NOMO-1 treated with dmso at 0.1 percent for 144 hours (cell line): ENCODE results near the gene PRR19.
"Not testable (repeated sequence)": the region's sequence is repeated elsewhere in the genome, so short reads cannot be mapped to it uniquely, and the experiment has no call there.

Experiments used
- DNase-seq: peaks from one replicate; lab custom pipeline; 2025; ENCODE audit not compliant: unreplicated experiment; lab: John Stamatoyannopoulos, UW

The PRR19 gene, protein sequence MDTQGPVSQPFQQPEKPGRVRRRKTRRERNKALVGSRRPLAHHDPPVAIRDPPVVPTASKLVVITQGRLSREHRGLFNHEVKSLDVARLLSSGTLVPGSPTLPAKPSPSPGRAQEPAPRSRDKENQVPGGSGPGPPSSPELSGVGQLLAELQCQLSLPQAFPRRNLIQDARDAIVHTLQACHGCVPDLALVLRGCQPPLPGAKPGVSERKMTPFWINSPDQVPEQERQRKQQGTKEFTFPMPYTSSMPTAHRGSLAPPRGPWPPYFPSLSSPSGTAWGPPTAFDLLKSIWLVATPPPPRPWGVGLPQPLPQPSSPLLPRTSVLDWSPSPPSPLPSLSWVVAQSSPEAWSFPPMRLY

DNA sequence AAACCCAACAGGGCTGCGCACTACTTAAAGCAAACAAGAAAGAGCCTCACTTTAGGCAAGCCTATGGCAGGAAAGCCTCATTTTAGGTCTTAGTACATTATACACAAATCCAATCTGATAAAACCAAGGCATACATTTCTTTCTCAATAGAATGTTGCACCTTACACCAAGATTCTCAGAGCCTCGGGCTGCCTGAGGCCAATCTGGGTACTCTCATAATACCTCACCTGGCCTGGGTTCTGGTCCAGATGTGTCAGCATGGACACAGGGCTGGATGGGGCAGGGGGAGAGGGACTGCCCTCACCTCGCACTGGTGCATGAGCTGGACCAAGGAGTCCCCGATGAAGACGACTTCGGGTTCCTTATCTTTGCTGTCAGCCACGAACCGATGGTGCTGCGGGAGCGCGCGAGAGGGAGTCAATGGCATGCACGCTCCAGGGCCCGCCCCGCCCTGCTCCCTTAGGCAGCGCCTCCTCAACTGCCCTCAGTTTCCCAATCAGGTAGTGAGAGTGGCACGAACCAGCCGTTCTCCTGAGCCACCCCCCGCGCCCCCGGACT is at the start of gene PRR19:
Gene PRR19 (plus strand): TSS at position 487 of the 558 bp plus-strand sequence. CDS start 7,453 bp downstream, outside the sequence.
- no peak for DNase-seq

DNA sequence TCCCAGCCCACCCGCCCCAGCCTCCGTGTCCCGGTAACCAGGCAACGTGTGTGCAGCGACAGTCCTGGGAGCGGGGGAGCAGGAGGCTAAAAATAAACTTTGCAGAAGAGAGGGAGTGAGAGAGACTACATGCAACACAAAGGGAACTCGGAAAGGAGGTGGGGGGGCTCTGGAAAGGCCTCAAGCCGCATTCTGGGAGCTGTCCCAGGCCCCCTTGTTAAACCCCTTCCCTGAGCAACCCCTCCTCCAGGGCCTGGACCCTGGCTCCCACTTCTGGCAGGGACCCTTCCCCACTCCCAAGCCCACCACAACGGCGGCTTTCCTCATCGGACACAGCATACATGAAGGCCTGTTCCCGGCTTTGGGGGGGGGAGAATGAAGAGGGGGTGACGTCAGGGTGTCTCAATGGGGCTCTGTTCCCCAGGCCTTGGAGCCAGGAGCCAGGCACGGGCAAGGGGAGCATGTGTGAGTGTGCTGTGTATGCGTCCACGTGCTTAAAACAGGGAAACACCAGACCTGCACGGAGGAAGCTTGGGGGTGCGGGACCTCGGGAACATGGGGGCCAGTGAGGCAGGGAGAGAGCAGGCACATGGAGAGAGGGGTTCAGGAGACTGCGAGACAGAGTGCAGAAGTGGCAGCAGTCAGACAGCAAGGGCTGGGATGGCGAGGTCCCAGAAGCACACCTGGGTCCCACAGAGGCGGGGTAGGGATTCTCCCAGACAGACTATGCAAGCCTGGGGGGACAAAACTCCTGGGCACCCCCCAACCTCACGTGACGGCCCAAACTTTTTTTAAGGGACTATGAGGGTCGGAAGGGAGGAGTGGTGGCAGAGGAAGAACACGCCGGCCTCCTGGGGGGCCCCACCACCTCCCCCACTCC is 49.3 kb upstream of the PRR19 start:
- no peak for DNase-seq

DNA sequence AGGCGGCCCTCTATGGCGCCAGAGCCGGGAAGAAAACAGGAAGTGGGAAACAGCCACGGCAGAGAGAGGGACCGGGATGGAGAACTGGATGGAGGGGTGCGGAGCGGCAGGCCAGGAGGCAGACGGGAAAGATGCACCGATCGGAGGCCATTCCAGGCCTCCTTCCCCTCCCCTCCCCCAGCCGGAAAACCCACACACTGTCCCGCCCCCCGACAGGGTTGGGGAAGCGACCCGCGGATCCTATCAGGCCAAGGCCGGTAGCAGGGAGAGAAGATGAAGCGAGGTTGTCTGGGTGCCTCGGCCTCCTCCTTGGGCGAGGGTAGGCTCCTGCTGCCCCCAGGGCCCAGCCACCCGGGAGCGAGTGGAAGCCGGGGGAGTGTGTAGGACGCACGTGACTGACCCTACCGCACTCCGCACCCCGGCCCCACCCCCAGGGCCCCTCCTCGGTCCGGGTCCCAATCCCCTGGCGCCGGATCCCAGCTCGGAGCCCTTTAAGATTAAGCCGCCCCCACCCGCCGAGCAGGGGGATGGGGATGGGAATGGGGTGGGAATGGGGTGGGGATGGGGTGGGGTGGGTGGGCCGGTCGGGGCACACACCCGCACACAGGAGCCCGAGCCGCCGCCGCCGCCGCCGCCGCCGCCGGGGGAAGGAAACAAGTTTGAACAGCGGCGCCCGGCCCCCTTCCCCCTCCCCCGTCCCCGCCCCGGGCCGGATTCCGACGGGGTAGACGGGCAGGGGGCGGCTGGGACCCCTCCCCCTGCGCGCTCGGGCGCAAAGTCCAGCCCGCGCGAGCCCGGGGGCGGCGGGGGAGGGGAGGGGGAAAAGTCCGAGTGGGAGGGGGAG is 48.5 kb upstream of the PRR19 start:
- DNase-seq, result peak; percentile 18

DNA sequence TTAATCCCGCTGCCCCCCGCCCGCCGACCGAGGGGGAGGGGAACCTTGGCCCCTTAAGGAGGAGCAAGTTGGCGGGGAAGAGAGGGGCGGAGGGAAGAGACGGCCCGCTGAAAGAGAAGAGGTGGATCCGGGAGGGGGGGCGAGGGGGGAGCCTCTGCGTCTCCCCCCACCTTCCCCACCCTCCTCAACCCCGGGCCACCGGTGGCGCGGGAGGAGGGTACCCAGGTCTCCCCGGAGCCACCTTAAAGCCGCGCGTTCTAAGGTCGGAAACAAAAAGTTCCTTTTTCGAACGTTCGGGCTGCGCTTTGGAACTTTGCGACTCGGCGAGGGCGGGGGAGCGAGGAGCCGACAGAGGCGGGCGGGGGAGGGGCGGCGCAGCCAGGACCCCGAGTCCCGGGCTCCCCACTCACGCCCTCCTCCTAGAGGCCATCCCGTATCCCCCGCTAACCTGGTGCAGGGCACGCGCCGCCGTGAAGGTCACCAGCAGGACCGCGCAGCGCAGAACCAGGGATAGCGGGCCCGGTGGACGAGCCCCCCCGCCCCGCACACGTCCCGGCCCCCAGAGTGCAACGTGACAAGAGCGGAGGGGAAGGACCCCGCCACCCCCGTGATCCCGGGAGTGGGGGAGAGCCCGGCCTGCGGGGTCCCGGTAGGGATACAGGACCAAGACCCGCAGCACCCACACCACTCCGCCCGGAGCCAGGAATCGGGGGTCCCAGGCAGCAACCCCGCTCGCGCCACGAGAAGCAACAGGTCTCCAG is 47.7 kb upstream of the PRR19 start:
- DNase-seq, result peak; percentile 79

DNA sequence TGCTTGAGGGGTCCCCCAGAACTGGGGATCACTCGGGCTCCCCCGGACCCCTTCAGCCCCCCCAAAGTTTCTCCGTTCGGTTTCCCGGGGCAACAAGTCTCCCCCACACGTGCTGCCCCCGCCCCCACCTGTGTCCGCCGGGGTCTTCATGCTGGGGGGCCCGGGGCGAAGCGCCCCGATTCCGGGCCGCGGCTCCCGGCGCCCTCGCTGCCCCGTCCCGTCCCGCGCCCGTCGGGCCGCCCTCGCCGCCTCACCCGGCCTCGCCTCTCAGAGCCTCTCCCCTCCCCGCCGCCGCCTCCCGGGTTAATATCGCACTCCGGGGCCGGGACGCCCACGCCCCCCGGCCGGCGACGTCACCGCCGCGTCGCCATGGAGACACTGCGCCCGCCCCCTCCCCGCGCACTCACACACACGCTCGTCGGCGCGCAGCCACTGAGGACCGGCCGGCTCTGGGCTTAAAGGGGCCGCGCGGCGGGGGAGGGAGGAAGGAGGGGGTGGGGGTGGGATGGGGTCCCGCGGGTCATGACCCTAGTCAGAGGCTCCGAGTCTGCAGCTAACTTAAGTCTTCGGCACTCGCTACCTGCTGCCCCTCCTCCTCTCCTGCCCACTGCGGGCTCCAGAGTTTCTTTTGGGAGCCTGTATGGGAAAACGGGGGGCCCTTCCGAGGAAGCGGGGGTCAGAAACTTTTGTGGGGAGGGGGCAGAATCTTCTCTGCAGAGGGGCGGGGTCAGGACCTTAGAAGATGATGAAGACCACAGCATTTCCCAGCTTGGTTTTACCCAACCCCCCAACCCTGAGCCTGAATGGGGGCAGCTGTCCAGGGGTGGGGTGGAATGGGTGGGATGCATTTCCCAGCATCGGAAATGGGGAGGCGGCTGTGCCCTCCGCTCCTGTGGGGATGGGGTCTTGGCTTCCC is 46.8 kb upstream of the PRR19 start, which contains the start of gene ERF:
Gene ERF (minus strand): TSS at position 279 of the 916 bp plus-strand sequence. CDS start 129 bp downstream, at position 150.
- DNase-seq, result peak; percentile 85

DNA sequence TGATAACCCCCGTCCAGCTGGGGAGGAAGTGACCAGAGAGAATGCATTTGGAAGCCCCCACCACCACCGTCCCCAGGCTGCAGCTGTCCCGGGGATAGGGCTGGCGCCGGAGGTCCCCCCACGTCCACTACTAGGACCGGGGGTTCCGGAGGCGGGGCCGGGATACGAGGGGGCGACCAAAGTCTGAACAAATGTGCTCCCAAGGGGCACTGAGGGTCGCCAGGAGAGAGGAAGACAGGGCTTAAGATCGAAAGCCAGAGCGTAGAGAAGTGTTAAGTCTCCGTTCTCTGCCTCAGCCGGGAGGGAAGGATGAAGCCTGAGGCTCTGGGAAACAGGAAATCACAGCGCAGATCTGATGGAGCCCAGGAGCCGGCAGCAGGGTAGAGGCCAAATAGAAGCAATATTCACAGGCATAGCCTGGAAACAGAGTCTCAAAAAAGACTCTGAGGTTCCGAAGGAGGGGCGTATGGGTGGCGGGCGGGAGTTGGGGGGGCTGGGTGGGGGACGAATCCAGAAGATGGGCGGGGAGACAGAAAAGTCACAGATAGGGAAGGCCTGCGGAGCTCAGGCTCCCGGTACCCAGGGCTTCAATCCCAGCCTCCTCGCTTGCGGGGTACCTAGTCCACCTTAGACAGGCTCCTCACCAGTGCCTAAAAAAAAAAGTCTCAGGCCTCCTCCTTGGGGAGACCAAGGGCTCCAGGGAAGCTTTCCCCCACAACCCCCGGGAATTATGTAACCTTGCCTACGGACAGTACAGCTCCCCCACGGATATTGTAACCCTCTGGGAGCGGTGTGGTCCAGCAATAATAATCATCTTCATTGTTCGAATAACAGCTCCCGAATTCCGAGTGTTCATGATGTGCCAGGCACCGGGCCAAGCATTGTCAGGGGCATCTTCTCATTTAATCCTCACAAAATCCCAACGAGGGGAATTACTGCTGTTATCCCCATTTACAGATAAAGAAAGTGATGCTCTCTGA is 45.9 kb upstream of the PRR19 start:
- no peak for DNase-seq

DNA sequence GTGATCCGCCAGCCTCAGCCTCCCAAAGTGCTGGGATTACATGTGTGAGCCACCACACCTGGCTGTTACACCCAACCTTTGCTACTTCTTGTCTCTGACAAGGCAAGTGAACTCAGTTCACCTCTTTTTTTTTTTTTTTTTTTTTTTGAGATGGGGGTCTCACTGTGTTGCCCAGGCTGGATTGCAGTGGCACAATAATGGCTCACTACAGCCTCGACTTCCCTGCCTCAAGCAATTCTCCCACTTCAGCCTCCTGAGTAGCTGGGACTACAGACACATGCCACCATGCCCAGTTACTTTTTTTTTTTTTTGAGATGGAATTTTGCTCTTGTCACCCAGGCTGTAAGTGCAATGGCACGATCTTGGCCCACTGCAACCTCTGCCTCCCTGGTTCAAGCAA is 44.1 kb upstream of the PRR19 start:
- DNase-seq, result not testable (repeated sequence)

DNA sequence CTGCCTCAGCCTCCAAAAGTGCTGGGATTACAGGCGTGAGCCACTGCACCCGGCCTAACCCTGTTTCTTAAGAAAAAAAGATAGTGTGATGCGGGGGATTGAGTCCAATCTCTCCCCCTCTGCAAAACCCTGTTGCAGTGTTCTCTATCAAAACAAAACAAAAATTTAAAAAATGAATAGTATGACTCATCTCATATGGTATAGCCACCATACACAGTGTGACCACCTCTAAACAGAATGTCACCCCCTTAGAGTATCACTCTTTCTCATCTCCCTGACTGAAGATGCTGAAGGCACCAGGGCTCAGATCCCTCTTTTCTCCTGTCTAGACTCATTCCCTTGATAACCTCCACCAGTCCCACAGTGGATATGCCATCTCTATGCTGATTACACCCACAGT is 40.2 kb upstream of the PRR19 start:
- no peak for DNase-seq

DNA sequence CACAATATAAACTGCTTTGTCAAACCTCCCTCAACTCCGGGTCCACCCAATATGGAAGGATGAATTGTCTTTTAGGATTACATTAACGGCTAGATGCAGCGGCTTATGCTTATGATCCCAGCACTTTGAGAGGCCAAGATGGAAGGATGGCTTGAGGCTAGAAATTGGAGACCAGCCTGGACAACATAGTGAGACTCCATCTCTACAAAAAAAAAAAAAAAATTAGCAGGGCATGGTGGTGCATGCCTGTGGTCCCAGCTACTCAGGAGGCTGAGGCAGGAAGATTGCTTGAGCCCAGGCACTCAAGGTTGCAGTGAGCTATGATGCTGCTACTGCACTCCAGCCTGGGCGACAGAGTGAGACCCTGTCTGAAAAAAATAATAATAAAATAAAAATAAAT is 35.8 kb upstream of the PRR19 start:
- not testable (repeated sequence) for DNase-seq

DNA sequence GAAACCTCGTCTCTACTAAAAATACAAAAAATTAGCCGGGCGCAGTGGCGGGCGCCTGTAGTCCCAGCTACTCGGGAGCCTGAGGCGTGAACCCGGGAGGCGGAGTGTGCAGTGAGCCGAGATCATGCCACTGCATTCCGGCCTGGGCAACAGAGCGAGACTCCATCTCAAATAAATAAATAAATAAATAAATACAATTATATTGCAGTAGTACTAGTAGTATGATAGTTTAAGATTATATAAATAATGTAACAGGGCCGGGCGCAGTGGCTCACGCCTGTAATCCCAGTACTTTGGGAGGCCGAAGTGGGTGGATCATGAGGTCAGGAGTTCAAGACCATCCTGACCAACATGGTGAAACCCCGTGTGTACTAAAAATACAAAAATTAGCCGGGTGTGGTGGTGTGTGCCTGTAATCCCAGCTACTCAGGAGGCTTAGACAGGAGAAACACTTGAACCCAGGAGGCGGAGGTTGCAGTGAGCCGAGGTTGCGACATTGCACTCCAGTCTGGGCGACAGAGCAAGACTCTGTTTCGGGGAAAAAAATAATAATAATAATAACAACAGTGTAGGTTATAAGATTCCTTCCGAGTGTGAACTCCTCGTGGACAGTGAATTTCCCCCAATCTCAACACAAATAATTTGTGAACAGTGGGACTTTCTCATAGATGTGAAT is 34.9 kb upstream of the PRR19 start:
- DNase-seq, result not testable (repeated sequence)

DNA sequence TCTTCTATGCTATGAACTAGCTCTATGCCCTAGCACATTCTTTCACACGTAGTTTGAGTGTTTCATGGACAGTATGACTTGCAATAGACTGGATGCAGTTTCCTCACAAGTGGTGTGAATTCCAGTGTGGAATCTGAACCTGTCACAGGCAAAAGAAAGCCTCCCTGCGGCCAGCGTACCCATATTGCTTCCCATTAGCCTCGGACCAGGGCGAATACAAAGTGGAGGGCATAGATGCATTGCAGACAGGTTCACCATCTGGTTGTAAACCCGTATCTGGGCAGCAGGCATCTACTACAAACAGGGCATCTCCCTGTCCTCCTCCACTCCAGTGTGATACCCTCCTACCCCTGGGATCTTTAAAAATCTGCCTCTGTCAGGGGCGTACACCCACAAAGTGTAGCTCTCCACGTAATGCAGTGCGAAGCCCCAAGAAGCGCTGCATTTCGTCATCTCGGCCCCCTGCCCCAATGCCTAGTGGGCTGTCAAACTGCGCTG is 34.2 kb upstream of the PRR19 start:
- no peak for DNase-seq

DNA sequence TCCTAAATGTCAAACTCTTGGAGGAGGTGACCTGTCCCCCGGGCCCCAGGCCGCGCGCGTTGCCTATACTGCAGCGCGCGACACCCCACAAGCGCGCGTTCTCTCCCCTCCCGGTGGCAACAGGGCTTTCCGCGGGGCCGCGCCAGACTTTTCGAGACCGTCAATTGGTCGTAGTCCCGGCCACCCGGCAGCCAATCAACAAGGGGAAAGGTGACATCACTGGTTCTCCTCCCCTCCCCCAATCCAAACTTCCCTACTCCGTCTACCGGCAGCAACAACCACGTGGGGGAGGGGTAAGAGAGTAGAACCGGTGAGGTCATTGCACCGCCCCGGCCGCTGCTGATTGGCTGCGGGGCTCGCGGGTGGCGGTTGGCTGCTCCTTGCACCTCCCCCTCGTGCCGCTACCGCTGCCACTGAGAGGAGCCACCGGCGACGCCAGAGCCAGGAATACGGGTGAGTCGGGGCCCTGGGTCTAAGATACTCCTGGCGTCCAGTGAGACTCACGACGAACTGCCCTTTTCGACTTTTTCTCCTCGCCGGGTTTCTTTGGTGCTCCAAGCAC is 33.7 kb upstream of the PRR19 start:
- peak; percentile 99 for DNase-seq

DNA sequence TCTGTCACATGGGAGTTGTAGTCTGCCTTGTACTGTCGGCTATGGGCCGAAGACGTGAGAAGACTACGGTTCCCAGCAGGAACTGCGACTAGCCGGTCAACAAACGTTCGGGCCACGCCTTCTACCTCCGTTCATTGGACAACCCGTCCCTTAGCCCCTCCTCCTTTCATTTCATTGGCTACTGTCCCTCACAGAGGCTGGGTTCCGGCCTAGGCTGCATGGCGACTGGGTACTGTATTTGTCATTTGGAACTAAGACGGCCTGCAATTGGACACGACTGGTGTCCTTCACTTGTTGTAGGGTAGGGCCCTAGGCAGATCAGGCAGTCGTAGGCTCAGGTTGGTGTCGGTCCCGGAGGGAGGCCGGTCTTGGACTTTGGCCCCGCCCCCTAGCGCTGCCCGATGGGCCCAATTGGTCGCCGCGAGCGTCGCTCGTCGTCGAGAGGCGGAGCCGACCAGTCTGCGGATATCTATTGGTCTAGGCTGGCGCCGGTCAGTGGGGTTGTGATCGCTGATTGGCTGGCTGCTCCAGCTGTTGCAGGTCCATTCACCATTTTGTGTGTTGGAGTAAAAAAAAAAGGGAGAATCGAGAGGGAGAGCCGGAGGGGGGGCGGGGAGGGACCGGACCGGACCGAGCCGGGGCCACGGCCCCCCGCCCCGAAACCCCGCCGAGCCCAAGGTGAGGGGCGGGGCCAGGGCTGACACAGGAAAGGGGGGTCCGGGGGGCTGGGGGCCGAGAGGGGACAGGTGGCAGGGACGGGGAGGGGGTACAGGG is 33.0 kb upstream of the PRR19 start, which contains the start of gene CIC:
Gene CIC (plus strand): TSS at position 549 of the 774 bp plus-strand sequence. CDS start 2,532 bp downstream, outside the sequence.
- DNase-seq, result peak; percentile 100

DNA sequence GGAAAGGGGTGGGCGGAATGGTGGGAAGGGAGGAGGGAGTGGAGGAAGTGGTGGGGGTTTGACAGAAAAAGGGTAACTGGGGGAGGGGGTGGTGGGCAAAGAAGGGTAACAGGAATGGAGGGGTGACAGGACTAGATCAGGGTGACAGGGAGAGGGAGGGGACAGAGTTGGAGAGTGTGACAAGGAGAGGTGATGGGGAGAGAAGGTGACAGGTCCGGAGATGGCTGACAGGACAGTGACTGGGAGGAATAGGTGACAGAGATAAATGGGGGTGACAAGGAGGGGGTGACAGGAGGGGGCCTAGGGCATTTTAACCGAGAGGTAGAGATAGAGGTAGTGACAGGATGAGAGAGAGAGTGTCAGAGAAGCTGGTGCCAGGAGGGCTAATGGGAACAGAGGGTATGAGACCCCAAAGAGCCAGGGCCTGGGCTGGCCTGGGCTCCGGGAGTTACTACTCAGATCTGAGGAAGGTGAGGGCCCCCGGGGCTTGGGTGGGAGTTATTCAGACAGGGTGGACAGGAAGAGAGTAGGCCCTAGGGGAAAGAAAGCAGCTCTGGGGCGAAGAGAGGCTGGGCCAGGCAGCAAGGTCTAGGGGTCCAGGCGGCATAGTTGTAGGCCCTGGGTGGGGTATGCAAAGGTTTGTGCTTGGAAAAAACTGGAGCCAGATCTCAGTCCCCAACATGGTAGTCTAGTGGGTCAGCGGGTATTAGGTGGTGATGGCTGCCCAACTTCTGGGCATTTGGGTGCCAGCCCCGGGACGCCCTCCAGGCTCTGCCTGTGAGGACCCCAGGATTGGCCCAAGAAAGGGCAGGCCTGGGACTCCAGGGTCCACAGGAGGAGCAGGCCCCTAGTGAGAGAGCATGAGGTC is 32.2 kb upstream of the PRR19 start:
- no peak for DNase-seq
